K562 (cell line): ENCODE results near the gene NFIC. TPM values are rescaled to one million over a fixed set of nuclear protein-coding genes. Genes with fewer than 3 reads are reported as not detected.

ENCODE experiments used
- FOXJ3 ChIP-seq: sonication (generic); formaldehyde crosslinking; IDR thresholded peaks from 2 replicates; pipeline ENCODE4 v1.4.0; 2020; ENCODE audit warnings: mild to moderate bottlenecking, missing genetic modification reagents
- GABPA ChIP-seq: fragments of 200-800 bp; sonication (Bioruptor generic); conservative IDR thresholded peaks from 2 replicates; pipeline ENCODE4 v1.6.1; 2016; ENCODE audit warnings: low read depth, missing genetic modification characterization, missing compliant biosample characterization
- MTA3 ChIP-seq: fragments of 450-650 bp; formaldehyde crosslinking; IDR thresholded peaks from 2 replicates; pipeline ENCODE4 v1.6.1; 2017; ENCODE audit warnings: mild to moderate bottlenecking, borderline replicate concordance
- SMARCA5 ChIP-seq: fragments of 450-650 bp; IDR thresholded peaks from 2 replicates; pipeline ENCODE4 v1.6.1; 2016
- TAF1 ChIP-seq: IDR thresholded peaks from 2 replicates; pipeline ENCODE4 v1.6.1; 2011; ENCODE audit warnings: mild to moderate bottlenecking, low read length, moderate library complexity; ENCODE audit not compliant: insufficient read depth, control insufficient read depth, severe bottlenecking; ENCODE audit errors: extremely low read depth
- TCF7L2 ChIP-seq: fragments of 150-350 bp; IDR thresholded peaks from 2 replicates; pipeline ENCODE4 v1.6.1; 2016; ENCODE audit warnings: low read depth, mild to moderate bottlenecking, low read length, moderate library complexity
- UBTF ChIP-seq, 2 experiments: IDR thresholded peaks; 2 replicates each; pipeline ENCODE4 v1.6.1; 2012; ENCODE audit warnings: improper control_type of control experiment in 2 of 2, low read depth in 2 of 2, low read length in 2 of 2, borderline replicate concordance in 1 of 2
- ZNF551 ChIP-seq: fragments of 250-450 bp; sonication (Bioruptor Pico); IDR thresholded peaks from 2 replicates; pipeline ENCODE4 v1.5.0; 2021; ENCODE audit warnings: mild to moderate bottlenecking, moderate library complexity
- polyA plus RNA-seq, 8 experiments: library from polyadenylated mRNA; depleted of rRNA in 4 of 8; stranded (reverse) in 5 of 8; unstranded in 3 of 8; fragments of >200 nt; fragmentation: Nextera tagmentation in 2 of 8; fragmentation: Illumina TruSeq in 1 of 8; extraction: Ambion mirVana in 2 of 8; extraction: Trizol in 1 of 8; gene quantifications; 2 replicates each; pipeline versions ENCODE4 v1.2.1 to v1.2.3, GENCODE V29; 2011 to 2014; ENCODE audit warnings: inconsistent platforms in 1 of 8, missing spikeins in 1 of 8
- total RNA-seq, 7 experiments: library from RNA; depleted of rRNA in 6 of 7; stranded (reverse); fragments of >200 nt in 6 of 7; fragmentation: Illumina TruSeq in 2 of 7; extraction: Trizol in 2 of 7; gene quantifications; 2 replicates each; pipeline versions ENCODE4 v1.2.1 to v1.2.3, GENCODE V29; 2011 to 2021; ENCODE audit warnings: low replicate concordance in 1 of 7

NFIC gene
- total and polyA plus RNA-seq, 9 of the 15 experiments (the other 6 are each of a cell fraction or from before 2014, with no cell fraction given) = 0.71 to 62.1 (median 6.9) TPM

- 0 out of 4 replicates have a peak, but pooled peaks of 1 of the 2 experiments have one; percentile 42 for TF ChIP-seq UBTF (IDR thresholded peaks at IDR 0.05; ENCODE audit: borderline replicate concordance in 1 of 2, low read depth in 2 of 2, low read length in 2 of 2)
- TF ChIP-seq GABPA (tag) = 0 out of 2 replicates have a peak, but pooled peaks have one; percentile 13
- no peak for TF ChIP-seq MTA3
- TF ChIP-seq FOXJ3 (CRISPR knock-in tag) = no peak
- no peak for TF ChIP-seq TCF7L2
- TF ChIP-seq ZNF551 (CRISPR knock-in tag) = no peak
- peak; percentile 16 for TF ChIP-seq TAF1
- TF ChIP-seq SMARCA5 = no peak
Measured at GRCh38 chr19:3359919-3360420, 6.4 kb upstream of the NFIC start (continued).
